Measurements from ENCODE around the gene KSR1.

GRCh38 chr17:27449541-27449940 lies 6.7 kb upstream of the KSR1 start:
- TF ChIP-seq CTCF (IDR thresholded peaks at IDR 0.05 in 4 of 5, conservative IDR thresholded peaks at IDR 0.05 in 1 of 5) (no peak), POLR2A (IDR thresholded peaks at IDR 0.05) (no peak)

Data from gastrocnemius medialis (tissue), 4 donors.